Stimulated activated CD8-positive, alpha-beta memory T cell treated with anti-CD3 and anti-CD28 coated beads, Interleukin-4, amount 100 ng/mL, for 48 hours (primary cell): Measurements from ENCODE around the gene C18orf63.

ENCODE experiments used
- DNase-seq: peaks from one replicate; pipeline ENCODE4 v3.0.0-alpha.2; 2020

C18orf63 gene

GRCh38 chr18:74331404-74331803, 15.8 kb downstream of the C18orf63 start:
- no peak for DNase-seq

- DNase-seq: no peak
These were observed 17.5 kb downstream of the C18orf63 start for GRCh38 chr18:74333091-74333490.

- no peak for DNase-seq
These were observed 18.7 kb downstream of the C18orf63 start for GRCh38 chr18:74334242-74334893.

GRCh38 chr18:74336656-74337055, 21.0 kb downstream of the C18orf63 start:
- no peak for DNase-seq

- DNase-seq: no peak
These were observed 21.7 kb downstream of the C18orf63 start for GRCh38 chr18:74337155-74337911.

GRCh38 chr18:74337912-74338309, 22.3 kb downstream of the C18orf63 start:
- no peak for DNase-seq

GRCh38 chr18:74342416-74343043, 26.9 kb downstream of the C18orf63 start:
- DNase-seq: no peak

GRCh38 chr18:74346206-74346605, 30.6 kb downstream of the C18orf63 start:
- no peak for DNase-seq

GRCh38 chr18:74348581-74348980, 32.9 kb downstream of the C18orf63 start:
- DNase-seq: no peak

- no peak for DNase-seq
These were observed 35.7 kb downstream of the C18orf63 start for GRCh38 chr18:74351354-74351753.

GRCh38 chr18:74353169-74353775, 37.6 kb downstream of the C18orf63 start:
- DNase-seq: peak; percentile 44

- DNase-seq: no peak
These were observed 41.3 kb downstream of the C18orf63 start for GRCh38 chr18:74356959-74357358.

- no peak for DNase-seq
These were observed 45.4 kb downstream of the C18orf63 start for GRCh38 chr18:74360852-74361655.

GRCh38 chr18:74367905-74368304, 52.3 kb downstream of the C18orf63 start:
- no peak for DNase-seq

- no peak for DNase-seq
These were observed 53.5 kb downstream of the C18orf63 start for GRCh38 chr18:74368901-74369705.

GRCh38 chr18:74370115-74370514, 54.5 kb downstream of the C18orf63 start:
- no peak for DNase-seq

- DNase-seq: no peak
These were observed 57.8 kb downstream of the C18orf63 start for GRCh38 chr18:74373428-74373827.

GRCh38 chr18:74375999-74376398, 60.4 kb downstream of the C18orf63 start:
- no peak for DNase-seq

- DNase-seq: no peak
These were observed 60.9 kb downstream of the C18orf63 start for GRCh38 chr18:74376523-74376922.

GRCh38 chr18:74377776-74378175, 62.1 kb downstream of the C18orf63 start:
- DNase-seq: no peak

- DNase-seq: no peak
These were observed 62.6 kb downstream of the C18orf63 start for GRCh38 chr18:74378179-74378682.

- DNase-seq: no peak
These were observed 65.3 kb downstream of the C18orf63 start for GRCh38 chr18:74380916-74381315.
